SK-N-SH (cell line): ENCODE measurements around the gene CD63. TPM values are rescaled to one million over a fixed set of nuclear protein-coding genes. Genes with fewer than 3 reads are reported as not detected.

Experiments
- CTCF ChIA-PET: fragments of 300-600, 350-600 bp; formaldehyde crosslinking; extraction: SDS; loops from one replicate; lab custom pipeline; 2021; lab: Yijun Ruan, JAX
- POLR2A ChIA-PET: fragments of 350-600 bp; sonication (Branson Sonifier 250); formaldehyde crosslinking; extraction: SDS; loops from one replicate; lab custom pipeline; 2020; ENCODE audit warnings: antibody characterized with exemption, inconsistent platforms; lab: Yijun Ruan, JAX
- DNase-seq: peaks from one replicate; pipeline ENCODE4 v3.0.0; 2012
- H2AFZ ChIP-seq: fragments of 200-600 bp; sonication (generic); 2 replicates; pipeline ENCODE4 v1.8.1; 2016; ENCODE audit warnings: antibody characterized with exemption, mild to moderate bottlenecking, low read depth
- H3F3A ChIP-seq: fragments of 200-600 bp; sonication (generic); replicated peaks from 2 replicates; pipeline ENCODE3; 2016; ENCODE audit warnings: antibody characterized with exemption, mild to moderate bottlenecking; ENCODE audit not compliant: insufficient read depth
- H3K27ac ChIP-seq, 2 experiments: fragments of 200-500 bp in 1 of 2; fragments of 200-600 bp in 1 of 2; sonication (Bioruptor generic) in 1 of 2; sonication (generic), shearing (Covaris generic) in 1 of 2; 2 replicates each; pipeline versions ENCODE4 v1.5.1 to v1.6.1; 2014 to 2016; ENCODE audit warnings: low read depth in 2 of 2, inconsistent platforms in 1 of 2, low read length in 1 of 2, mild to moderate bottlenecking in 1 of 2, mixed read lengths in 1 of 2
- H3K27me3 ChIP-seq: fragments of 200-600 bp; sonication (generic), shearing (Covaris generic); 2 replicates; pipeline ENCODE4 v1.6.1; 2016; ENCODE audit warnings: mixed run types; ENCODE audit not compliant: insufficient read depth
- H3K36me3 ChIP-seq, 2 experiments: fragments of 200-500 bp in 1 of 2; fragments of 200-600 bp in 1 of 2; sonication (Bioruptor generic) in 1 of 2; sonication (generic) in 1 of 2; replicated peaks in 1 of 2; 2 replicates each; pipeline versions ENCODE3 to v1.5.1; 2014 to 2016; ENCODE audit warnings: low read length in 1 of 2, mild to moderate bottlenecking in 1 of 2; ENCODE audit not compliant: insufficient read depth in 2 of 2, control insufficient read depth in 1 of 2
- H3K4me1 ChIP-seq, 2 experiments: fragments of 200-500 bp in 1 of 2; fragments of 200-600 bp in 1 of 2; sonication (Bioruptor generic) in 1 of 2; sonication (generic), shearing (Covaris generic) in 1 of 2; 2 replicates each; pipeline versions ENCODE4 v1.5.1 to v1.6.1; 2014 to 2016; ENCODE audit warnings: low read depth in 1 of 2, low read length in 1 of 2, mixed run types in 1 of 2; ENCODE audit not compliant: insufficient read depth in 2 of 2, control insufficient read depth in 1 of 2
- H3K4me2 ChIP-seq: fragments of 200-600 bp; sonication (generic), shearing (Covaris generic); 2 replicates; pipeline ENCODE4 v1.6.1; 2017; ENCODE audit warnings: mixed run types
- H3K4me3 ChIP-seq, 2 experiments: fragments of 200-500 bp in 1 of 2; fragments of 200-600 bp in 1 of 2; sonication (Bioruptor generic) in 1 of 2; sonication (generic), shearing (Covaris generic) in 1 of 2; 2 replicates each; pipeline versions ENCODE4 v1.5.1 to v1.8.1; 2014 to 2016; ENCODE audit warnings: low read depth in 2 of 2, inconsistent platforms in 1 of 2, low read length in 1 of 2, mild to moderate bottlenecking in 1 of 2, mixed read lengths in 1 of 2, moderate library complexity in 1 of 2
- H3K79me2 ChIP-seq: fragments of 200-600 bp; sonication (generic); 2 replicates; pipeline ENCODE4 v1.8.1; 2017; ENCODE audit warnings: mild to moderate bottlenecking; ENCODE audit not compliant: insufficient read depth
- H3K9ac ChIP-seq: fragments of 200-600 bp; sonication (generic); 2 replicates; pipeline ENCODE4 v1.6.1; 2017; ENCODE audit warnings: mixed run types
- H3K9me2 ChIP-seq: fragments of 200-600 bp; sonication (generic); 2 replicates; pipeline ENCODE4 v1.6.1; 2017; ENCODE audit warnings: mixed run types
- H3K9me3 ChIP-seq: fragments of 200-600 bp; sonication (generic); 2 replicates; pipeline ENCODE4 v1.6.1; 2017; ENCODE audit warnings: mixed run types, mild to moderate bottlenecking, moderate library complexity
- H4K20me1 ChIP-seq: fragments of 200-600 bp; sonication (generic); 2 replicates; pipeline ENCODE4 v1.6.1; 2017; ENCODE audit warnings: mild to moderate bottlenecking, mixed run types; ENCODE audit not compliant: insufficient read depth
- EZH2phosphoT487 ChIP-seq: fragments of 200-600 bp; sonication (generic); IDR thresholded peaks from 2 replicates; pipeline ENCODE4 v1.6.1; 2017; ENCODE audit warnings: low read depth, mixed run types, mild to moderate bottlenecking, antibody characterized with exemption, moderate library complexity, borderline replicate concordance
- FOSL2 ChIP-seq: IDR thresholded peaks from 2 replicates; pipeline ENCODE4 v1.4.0; 2012; ENCODE audit warnings: low read depth, mild to moderate bottlenecking, moderate library complexity, borderline replicate concordance
- MEF2A ChIP-seq: IDR thresholded peaks from 2 replicates; pipeline ENCODE4 v1.4.0; 2012; ENCODE audit warnings: low read depth, borderline replicate concordance
- NFIC ChIP-seq: IDR thresholded peaks from 2 replicates; pipeline ENCODE4 v1.4.0; 2012; ENCODE audit warnings: borderline replicate concordance
- NRF1 ChIP-seq: IDR thresholded peaks from 2 replicates; pipeline ENCODE4 v1.6.1; 2012; ENCODE audit warnings: low read depth, mild to moderate bottlenecking, low read length
- POLR2AphosphoS5 ChIP-seq: IDR thresholded peaks from 2 replicates; pipeline ENCODE4 v1.6.1; 2012; ENCODE audit warnings: low read depth, low read length
- RAD21 ChIP-seq: IDR thresholded peaks from 2 replicates; pipeline ENCODE4 v1.6.1; 2012; ENCODE audit warnings: mild to moderate bottlenecking, low read length
- RCOR1 ChIP-seq: fragments of 150-350 bp; IDR thresholded peaks from 2 replicates; pipeline ENCODE4 v1.6.1; 2017; ENCODE audit warnings: antibody characterized with exemption, low read length
- RFX5 ChIP-seq: IDR thresholded peaks from 2 replicates; pipeline ENCODE4 v1.6.1; 2012; ENCODE audit warnings: mild to moderate bottlenecking, improper control_type of control experiment, low read length
- RXRA ChIP-seq: IDR thresholded peaks from 2 replicates; pipeline ENCODE4 v1.4.0; 2012; ENCODE audit warnings: low read depth, mild to moderate bottlenecking, borderline replicate concordance
- SMC3 ChIP-seq: IDR thresholded peaks from 2 replicates; pipeline ENCODE4 v1.6.1; 2012; ENCODE audit warnings: low read depth, low read length, improper control_type of control experiment
- TCF12 ChIP-seq: IDR thresholded peaks from 2 replicates; pipeline ENCODE4 v1.4.0; 2012
- TEAD4 ChIP-seq: IDR thresholded peaks from 2 replicates; pipeline ENCODE4 v1.4.0; 2012; ENCODE audit warnings: mild to moderate bottlenecking, borderline replicate concordance; ENCODE audit not compliant: insufficient read depth
- WGBS: methylation state at CpG from one replicate; pipeline ENCODE4 v1.1.6; 2017; ENCODE audit warnings: low lambda C conversion rate; 5-methylcytosine and 5-hydroxymethylcytosine counted together
- polyA plus RNA-seq, 3 experiments: library from polyadenylated mRNA; depleted of rRNA; stranded (reverse); fragments of >200 nt; gene quantifications; 2 replicates each; pipeline ENCODE4 v1.2.3, GENCODE V29; 2012
- TF ChIP-seq, protein P1 (sequence below): IDR thresholded peaks from 2 replicates; pipeline ENCODE4 v1.6.1; 2012; ENCODE audit warnings: mild to moderate bottlenecking, low read depth, low read length, moderate library complexity
- TF ChIP-seq, protein P2 (sequence below): fragments of 200-600 bp; sonication (generic); IDR thresholded peaks from 2 replicates; pipeline ENCODE4 v1.6.1; 2017; ENCODE audit warnings: antibody characterized with exemption, mild to moderate bottlenecking, moderate library complexity

The CD63 gene
- polyA plus RNA-seq, 1 of the 3 experiments (the other 2 are of a cell fraction) = 1,465 TPM

DNA sequence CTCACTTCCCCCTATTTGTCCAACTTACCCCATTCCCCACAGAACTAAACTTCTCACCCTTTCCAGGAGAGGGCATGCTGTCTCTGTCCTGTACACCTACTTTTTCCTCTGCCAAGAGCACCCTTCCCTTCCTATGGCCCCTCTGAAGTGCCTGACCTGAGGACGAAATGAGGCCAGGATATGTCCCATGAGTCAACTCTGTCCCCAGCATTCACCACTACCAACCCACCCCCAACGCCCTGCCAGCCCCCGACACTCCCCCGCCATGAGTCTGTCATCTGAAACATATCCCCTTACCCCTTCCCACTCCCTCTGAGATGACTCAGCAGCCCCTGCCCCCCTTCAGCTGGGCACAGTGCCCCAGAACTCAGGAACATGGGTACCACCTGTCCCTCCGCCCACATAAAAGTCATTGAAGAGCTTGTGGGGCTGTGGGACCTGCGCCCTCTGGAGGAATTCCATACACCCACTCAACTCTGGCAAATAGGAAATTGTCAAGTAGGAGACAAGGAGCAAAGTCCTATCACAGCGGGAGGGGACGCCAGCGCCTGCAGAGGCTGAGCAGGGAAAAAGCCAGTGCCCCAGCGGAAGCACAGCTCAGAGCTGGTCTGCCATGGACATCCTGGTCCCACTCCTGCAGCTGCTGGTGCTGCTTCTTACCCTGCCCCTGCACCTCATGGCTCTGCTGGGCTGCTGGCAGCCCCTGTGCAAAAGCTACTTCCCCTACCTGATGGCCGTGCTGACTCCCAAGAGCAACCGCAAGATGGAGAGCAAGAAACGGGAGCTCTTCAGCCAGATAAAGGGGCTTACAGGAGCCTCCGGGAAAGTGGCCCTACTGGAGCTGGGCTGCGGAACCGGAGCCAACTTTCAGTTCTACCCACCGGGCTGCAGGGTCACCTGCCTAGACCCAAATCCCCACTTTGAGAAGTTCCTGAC is 47.4 kb downstream of the CD63 start:
- Histone ChIP-seq H3K27me3 (peaks cover 54% of the 10 kb centered on the region), H3K4me1 (no peaks in the 10 kb centered on the region; a peak in 1 of 4 replicates), H2AFZ (peak overlapping the region; percentile 26; the same call in 1 of the 2 replicates), H3K4me2 (peak overlapping the region; percentile 59; the same call in 1 of the 2 replicates), H3K9me3 (no peaks in the 10 kb centered on the region), H3K9ac (no peak overlapping the region), H4K20me1 (no peaks in the 10 kb centered on the region), H3K9me2 (no peaks in the 10 kb centered on the region), H3F3A (peaks cover 4% of the 10 kb centered on the region), H3K27ac (no peak overlapping the region), H3K36me3 (no peaks in the 10 kb centered on the region), H3K79me2 (no peaks in the 10 kb centered on the region), H3K4me3 (no peak overlapping the region)
- DNase-seq = no peak
- POLR2A ChIA-PET = no interaction called here
- WGBS = 6% methylated on average over 12 of the region's 17 CpGs
- CTCF ChIA-PET = interaction anchor here (0.8 to 1.6 kb wide), 4 partner anchors 12 to 43 kb away, joined by 3 to 5 read pairs (median 3); no protein-coding TSS in a partner anchor
- no peak for TF ChIP-seq NRF1
- no peak for TF ChIP-seq TEAD4
- no peak for TF ChIP-seq RXRA
- TF ChIP-seq MEF2A = no peak
- TF ChIP-seq RFX5 = no peak
- no peak for TF ChIP-seq EZH2phosphoT487
- TF ChIP-seq, protein P1, sequence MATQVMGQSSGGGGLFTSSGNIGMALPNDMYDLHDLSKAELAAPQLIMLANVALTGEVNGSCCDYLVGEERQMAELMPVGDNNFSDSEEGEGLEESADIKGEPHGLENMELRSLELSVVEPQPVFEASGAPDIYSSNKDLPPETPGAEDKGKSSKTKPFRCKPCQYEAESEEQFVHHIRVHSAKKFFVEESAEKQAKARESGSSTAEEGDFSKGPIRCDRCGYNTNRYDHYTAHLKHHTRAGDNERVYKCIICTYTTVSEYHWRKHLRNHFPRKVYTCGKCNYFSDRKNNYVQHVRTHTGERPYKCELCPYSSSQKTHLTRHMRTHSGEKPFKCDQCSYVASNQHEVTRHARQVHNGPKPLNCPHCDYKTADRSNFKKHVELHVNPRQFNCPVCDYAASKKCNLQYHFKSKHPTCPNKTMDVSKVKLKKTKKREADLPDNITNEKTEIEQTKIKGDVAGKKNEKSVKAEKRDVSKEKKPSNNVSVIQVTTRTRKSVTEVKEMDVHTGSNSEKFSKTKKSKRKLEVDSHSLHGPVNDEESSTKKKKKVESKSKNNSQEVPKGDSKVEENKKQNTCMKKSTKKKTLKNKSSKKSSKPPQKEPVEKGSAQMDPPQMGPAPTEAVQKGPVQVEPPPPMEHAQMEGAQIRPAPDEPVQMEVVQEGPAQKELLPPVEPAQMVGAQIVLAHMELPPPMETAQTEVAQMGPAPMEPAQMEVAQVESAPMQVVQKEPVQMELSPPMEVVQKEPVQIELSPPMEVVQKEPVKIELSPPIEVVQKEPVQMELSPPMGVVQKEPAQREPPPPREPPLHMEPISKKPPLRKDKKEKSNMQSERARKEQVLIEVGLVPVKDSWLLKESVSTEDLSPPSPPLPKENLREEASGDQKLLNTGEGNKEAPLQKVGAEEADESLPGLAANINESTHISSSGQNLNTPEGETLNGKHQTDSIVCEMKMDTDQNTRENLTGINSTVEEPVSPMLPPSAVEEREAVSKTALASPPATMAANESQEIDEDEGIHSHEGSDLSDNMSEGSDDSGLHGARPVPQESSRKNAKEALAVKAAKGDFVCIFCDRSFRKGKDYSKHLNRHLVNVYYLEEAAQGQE = no peak
- TF ChIP-seq POLR2AphosphoS5 = no peak
- 0 out of 2 replicates have a peak, but pooled peaks have one; percentile 12 for TF ChIP-seq FOSL2
- TF ChIP-seq TCF12 = no peak
- no peak for TF ChIP-seq RCOR1
- no peak for TF ChIP-seq RAD21
- no peak for TF ChIP-seq NFIC
- TF ChIP-seq SMC3 = no peak
- TF ChIP-seq, protein P2, sequence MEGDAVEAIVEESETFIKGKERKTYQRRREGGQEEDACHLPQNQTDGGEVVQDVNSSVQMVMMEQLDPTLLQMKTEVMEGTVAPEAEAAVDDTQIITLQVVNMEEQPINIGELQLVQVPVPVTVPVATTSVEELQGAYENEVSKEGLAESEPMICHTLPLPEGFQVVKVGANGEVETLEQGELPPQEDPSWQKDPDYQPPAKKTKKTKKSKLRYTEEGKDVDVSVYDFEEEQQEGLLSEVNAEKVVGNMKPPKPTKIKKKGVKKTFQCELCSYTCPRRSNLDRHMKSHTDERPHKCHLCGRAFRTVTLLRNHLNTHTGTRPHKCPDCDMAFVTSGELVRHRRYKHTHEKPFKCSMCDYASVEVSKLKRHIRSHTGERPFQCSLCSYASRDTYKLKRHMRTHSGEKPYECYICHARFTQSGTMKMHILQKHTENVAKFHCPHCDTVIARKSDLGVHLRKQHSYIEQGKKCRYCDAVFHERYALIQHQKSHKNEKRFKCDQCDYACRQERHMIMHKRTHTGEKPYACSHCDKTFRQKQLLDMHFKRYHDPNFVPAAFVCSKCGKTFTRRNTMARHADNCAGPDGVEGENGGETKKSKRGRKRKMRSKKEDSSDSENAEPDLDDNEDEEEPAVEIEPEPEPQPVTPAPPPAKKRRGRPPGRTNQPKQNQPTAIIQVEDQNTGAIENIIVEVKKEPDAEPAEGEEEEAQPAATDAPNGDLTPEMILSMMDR = peak; percentile 47
